OCI-LY3 (cell line): Measurements from ENCODE around the gene HSD17B2.

ENCODE experiments used
- EZH2phosphoT487 ChIP-seq: fragments of 200-600 bp; shearing (Covaris generic); IDR thresholded peaks from 2 replicates; pipeline ENCODE4 v1.6.1; 2018; ENCODE audit warnings: antibody characterized with exemption, mixed run types, low read depth
- TF ChIP-seq, protein P1 (sequence below): fragments of 200-600, 300-600 bp; sonication (generic); IDR thresholded peaks from 2 replicates; pipeline ENCODE4 v1.5.1; 2014; ENCODE audit warnings: antibody characterized with exemption, low read length, low read depth

GRCh38 chr16:82124651-82125050 is 89.6 kb downstream of the HSD17B2 start:
- TF ChIP-seq, protein P1, sequence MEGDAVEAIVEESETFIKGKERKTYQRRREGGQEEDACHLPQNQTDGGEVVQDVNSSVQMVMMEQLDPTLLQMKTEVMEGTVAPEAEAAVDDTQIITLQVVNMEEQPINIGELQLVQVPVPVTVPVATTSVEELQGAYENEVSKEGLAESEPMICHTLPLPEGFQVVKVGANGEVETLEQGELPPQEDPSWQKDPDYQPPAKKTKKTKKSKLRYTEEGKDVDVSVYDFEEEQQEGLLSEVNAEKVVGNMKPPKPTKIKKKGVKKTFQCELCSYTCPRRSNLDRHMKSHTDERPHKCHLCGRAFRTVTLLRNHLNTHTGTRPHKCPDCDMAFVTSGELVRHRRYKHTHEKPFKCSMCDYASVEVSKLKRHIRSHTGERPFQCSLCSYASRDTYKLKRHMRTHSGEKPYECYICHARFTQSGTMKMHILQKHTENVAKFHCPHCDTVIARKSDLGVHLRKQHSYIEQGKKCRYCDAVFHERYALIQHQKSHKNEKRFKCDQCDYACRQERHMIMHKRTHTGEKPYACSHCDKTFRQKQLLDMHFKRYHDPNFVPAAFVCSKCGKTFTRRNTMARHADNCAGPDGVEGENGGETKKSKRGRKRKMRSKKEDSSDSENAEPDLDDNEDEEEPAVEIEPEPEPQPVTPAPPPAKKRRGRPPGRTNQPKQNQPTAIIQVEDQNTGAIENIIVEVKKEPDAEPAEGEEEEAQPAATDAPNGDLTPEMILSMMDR = no peak
- TF ChIP-seq EZH2phosphoT487 = no peak
